ENCODE measurements around the gene MRPS26.
"Not testable (repeated sequence)": the region's sequence is repeated elsewhere in the genome, so short reads cannot be mapped to it uniquely, and the experiment has no call there.

Gene MRPS26

DNA sequence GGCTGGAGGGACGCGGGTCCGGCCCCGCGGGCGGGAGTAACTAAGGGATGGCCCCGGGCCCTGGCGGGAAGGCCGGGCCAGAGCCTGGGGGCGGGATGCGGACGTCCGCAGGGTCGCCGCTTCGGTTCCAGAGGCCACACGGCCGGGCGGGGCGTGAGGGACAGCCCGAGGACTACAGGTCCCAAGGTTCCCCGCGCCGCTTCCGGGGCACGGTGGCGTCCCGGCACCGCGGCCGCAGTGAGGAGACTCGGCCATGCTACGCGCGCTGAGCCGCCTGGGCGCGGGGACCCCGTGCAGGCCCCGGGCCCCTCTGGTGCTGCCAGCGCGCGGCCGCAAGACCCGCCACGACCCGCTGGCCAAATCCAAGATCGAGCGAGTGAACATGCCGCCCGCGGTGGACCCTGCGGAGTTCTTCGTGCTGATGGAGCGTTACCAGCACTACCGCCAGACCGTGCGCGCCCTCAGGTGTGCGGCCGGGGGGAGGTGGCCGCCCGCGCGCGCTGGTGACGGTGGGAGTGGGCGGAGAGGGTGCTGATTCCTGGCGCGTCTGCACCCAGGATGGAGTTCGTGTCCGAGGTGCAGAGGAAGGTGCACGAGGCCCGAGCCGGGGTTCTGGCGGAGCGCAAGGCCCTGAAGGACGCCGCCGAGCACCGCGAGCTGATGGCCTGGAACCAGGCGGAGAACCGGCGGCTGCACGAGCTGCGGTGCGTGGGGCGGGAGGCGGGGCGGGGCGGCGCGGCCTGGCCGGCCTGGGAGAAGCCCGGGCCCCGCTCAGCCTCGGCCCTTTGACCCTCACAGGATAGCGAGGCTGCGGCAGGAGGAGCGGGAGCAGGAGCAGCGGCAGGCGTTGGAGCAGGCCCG lies at the start of gene MRPS26:
Gene MRPS26 (plus strand): TSS at position 237 of the 861 bp plus-strand sequence. CDS start 17 bp downstream, at position 254.
- DNase-seq: peak; percentile 81

DNA sequence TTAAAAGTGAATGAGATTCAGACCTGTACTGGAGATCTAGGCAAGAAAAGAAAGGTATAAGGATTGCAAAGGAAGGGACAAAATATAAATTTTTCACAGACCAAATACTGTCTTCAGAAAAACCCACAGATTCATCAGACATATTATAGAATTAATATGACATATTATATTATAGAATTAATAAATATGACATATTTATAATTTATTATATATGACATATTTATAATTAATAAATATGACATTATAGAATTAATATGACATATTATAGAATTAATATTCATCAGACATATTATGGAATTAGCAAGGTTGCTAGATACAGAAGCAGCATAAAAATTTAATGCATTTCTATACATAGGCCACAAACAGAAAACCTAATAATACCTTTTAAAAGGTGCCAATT lies 47.1 kb upstream of the MRPS26 start:
- no peak for DNase-seq

DNA sequence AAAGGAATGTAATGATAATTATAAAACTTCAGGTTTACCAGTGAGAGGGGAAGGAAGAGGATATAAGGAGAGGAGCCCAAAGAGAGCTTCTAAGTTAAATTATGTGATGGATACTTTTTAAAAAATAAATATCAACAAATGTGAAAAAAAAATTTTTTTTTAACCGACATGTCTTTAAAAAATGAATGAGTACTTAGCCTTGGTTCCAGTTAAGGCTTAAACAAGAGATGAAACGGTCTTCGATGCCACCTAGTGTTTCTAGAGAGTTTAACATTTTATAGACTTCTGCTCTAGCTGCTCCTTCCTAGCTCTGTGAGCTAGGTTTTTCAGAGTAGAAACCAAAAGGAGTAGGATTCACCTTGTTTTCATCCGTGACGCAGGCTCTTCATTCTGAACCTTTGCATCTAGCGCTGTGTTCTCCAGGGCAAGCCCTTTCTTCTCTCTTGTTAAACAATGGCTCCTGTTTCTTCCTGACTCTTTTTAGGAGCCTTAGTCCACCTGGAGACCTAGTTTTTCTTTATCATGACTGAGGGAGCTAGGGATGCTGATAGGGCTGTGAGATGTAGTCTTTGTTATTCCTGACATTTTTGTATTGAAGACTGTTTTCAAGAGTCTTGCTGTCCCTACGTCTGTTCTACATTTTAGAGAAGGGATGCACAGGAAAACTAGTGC lies 44.9 kb upstream of the MRPS26 start:
- no peak for DNase-seq

DNA sequence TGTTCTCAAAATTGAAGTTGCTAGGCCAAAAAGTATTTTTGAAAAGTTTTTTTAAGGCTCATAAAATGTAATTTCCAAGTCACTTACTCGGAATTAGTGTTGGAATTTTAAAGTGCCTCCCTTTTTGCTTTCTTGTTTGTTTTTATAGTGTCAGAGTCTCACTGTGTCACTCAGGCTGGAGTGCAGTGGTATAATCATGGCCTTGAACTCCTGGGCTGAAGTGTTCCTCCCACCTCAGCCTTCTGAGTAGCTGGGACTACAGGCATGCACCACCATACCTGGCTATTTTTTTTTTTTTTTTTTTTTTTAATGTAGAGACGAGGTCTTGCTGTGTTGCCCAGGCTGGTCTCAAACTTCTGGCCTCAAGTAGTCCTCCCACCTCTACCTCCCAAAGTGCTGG lies 42.4 kb upstream of the MRPS26 start:
- DNase-seq: no peak

DNA sequence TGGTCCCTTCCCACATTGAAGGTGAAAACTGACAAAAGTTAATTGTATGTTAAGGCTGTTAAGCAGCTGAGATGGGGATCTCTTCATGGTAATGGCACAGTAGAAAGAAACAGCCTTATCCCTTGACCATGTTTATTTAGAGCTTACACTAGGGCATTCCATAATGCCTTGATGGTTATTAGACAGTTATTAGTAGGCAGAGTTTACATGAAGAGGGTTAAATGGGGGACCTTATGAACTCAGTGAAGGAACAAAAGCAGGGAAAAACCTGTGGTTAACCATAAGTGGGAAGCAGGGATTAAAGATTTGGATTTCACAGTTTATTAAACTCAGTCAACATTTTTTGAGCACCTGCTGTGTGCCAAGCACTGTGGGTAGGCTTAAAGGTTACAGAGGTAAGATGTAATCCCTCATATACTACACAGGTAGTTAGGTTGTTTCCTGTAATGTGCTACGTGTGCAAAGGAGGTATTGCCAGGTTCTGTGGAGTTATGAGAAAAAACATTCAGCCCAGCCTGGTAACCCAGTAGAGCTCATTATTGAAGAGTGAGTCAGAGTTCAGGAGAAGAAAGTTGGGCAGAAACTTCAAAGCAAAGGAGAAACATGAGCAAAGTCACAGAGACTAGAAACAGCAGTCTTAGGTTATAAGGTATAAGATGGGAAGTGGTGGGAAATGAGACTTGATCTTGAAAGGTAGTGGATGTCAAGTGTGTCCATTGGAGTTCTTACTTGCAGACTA lies 34.7 kb upstream of the MRPS26 start:
- DNase-seq: no peak

DNA sequence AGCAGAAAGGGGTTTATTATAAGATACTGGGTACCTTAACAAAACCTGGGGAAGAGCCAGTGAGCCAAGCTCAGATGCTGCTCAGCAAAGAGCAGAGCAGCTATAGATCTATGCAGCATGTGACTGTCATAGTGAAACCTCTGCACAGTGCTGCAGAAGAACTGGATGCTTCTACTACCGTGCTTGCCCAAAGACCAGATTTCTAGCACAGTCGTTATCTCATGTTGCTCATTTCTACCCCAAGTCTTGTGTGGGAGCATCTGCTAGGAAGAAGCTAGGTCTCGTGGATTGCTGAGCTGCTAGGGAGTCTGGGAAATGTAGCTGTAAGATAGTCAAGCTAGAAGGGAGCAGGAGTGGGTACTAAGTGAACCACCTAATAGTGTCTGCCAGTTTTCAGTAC lies 34.1 kb upstream of the MRPS26 start:
- no peak for DNase-seq

DNA sequence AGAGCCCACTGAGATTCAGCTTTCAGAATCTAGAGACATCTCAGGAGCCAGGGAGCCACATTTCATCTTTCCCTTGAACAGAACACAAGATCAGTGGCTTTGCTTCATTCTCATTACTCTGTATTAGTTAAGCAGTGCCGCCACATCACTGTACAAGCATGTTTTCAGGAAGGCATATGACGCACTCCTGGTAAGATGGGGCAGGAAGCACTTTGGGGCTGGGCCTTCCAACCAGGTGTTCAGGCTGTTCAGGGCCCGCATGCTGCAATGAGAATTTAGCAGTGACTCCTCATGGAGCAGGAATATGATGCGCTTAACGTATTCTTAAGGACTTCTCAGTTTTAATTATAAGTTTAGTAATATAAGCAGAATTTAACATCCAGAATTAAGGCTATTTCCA lies 32.1 kb upstream of the MRPS26 start:
- no peak for DNase-seq

DNA sequence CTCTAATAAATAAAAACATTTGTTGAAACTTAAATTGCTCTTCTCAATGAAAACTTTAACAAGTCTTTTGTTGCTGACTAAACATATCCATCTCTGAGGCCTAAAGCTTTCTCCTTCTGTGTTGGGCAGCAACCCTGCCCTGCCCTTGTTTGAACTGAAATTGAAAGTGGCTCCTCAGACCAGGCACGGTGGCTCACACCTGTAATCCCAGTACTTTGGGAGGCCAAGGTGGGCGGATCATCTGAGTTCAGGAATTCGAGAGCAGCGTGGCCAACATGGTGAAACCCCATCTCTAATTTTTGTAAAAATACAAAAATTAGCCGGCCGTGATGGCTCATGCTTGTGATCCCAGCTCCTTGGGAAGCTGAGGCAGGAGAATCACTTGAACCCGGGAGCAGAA lies 31.7 kb upstream of the MRPS26 start:
- no peak for DNase-seq

DNA sequence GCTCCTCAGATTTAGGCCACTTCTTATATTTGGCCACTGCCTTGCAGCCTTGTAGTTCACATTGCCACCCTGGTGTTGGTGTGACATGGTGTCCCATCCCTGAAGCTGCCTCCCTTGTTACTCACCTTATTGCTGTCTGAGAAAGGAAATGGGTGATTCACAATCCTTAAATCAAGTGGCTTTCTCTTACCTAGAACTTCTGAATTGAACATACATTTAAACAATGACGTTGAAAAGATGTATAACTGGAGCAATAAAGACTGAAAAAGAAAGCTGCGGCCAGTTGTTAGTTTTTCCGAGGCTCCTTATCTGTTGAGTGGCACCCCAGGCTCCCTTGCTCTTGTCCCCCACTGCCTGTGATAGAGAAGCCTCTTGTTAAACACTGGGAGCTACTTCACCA lies 31.2 kb upstream of the MRPS26 start:
- no peak for DNase-seq

DNA sequence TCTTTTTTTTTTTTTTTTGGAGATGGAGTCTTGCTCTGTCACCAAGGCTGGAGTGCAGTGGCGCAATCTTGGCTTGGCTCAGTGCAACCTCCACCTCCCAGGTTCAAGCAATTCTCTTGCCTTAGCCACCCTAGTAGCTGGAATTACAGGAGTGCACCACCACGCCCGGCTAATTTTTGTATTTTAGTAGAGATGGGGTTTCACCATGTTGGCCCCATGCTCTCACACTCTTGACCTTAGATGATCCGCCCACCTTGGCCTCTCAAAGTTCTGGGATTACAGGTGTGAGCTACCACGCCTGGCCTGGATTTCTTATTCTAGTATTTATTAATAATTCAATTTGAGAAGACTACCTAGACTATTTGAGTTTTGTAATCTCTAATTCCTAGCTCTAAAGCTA lies 30.6 kb upstream of the MRPS26 start:
- not testable (repeated sequence) for DNase-seq

DNA sequence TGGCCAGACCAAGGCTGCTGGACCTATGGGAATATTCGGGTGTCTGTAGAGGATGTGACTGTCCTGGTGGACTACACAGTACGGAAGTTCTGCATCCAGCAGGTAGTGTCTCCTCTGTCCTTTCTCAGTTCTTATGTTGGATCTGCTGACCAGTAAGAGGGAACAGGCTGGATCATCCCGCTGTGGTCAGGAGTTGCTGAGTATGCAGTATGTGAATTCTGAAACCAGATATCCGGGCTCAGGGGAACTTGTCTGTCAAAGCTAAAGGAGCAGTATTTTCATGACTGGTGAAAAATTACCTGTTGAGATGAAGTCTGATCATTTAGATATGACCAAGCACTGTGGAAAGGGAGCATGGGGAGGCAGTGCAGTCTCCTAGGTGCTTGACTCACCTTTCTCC lies 24.5 kb upstream of the MRPS26 start:
- no peak for DNase-seq

DNA sequence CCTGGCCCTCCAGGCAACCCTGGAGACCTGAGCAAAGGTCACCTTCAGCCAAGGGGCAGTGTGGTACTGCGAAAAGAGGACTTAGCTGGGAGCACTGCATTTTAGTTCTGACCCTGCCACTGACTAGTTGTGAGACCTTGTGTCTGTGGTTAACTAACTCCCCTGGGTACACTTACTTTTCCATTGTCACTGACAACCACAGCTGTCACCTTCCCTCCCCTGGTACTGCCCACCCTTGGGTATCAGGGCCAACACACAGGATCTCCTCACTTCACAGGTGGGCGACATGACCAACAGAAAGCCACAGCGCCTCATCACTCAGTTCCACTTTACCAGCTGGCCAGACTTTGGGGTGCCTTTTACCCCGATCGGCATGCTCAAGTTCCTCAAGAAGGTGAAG lies 24.1 kb upstream of the MRPS26 start:
- no peak for DNase-seq

DNA sequence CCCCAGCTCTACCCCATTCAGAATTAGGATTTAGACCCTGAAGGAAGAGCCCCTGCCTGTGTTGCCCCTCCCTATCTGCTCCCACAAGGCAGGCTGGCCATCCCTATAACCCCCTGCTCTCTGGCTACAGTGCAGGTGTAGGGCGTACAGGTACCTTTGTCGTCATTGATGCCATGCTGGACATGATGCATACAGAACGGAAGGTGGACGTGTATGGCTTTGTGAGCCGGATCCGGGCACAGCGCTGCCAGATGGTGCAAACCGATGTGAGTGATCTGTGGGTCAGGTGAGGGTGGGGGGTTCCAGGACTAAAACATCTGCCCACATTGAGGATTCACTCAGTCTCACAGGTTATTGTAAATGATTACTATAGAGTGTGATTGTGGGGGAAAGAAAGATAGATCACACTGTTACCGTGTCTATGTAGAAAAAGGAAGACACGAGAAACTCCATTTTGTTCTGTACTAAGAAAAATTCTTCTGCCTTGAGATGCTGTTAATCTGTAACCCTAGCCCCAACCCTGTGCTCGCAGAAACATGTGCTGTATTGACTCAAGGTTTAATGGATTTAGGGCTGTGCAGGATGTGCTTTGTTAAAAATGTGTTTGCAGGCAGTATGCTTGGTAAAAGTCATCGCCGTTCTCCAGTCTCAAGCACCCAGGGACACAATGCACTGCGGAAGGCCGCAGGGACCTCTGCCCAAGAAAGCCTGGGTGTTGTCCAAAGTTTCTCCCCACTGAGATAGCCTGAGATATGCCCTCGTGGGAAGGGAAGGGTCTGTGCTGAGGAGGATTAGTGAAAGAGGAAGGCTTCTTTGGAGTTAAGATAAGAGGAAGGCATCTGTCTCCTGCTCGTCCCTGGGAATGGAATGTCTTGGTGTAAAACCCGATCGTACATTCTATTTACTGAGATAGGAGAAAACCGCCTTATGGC lies 23.0 kb upstream of the MRPS26 start:
- not testable (repeated sequence) for DNase-seq

DNA sequence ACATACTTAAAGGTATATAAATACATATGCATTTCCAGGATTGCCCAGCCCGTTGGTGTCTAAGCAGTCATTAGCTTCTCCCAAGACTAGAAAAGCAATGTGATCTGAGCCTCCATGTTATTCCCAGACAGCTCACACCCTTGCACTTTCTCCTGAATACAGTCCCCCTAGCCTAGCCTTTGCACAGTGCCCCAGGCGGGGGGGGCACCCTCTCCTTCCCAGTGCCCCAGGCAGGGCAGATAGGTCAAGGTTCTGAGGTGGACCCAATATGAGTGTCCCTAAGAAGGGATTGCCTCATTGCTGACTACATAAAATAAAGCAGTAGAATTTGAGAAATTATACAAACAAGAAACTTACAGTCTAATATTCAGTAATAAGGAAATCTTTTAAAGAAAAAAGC lies 17.9 kb upstream of the MRPS26 start:
- DNase-seq: no peak

DNA sequence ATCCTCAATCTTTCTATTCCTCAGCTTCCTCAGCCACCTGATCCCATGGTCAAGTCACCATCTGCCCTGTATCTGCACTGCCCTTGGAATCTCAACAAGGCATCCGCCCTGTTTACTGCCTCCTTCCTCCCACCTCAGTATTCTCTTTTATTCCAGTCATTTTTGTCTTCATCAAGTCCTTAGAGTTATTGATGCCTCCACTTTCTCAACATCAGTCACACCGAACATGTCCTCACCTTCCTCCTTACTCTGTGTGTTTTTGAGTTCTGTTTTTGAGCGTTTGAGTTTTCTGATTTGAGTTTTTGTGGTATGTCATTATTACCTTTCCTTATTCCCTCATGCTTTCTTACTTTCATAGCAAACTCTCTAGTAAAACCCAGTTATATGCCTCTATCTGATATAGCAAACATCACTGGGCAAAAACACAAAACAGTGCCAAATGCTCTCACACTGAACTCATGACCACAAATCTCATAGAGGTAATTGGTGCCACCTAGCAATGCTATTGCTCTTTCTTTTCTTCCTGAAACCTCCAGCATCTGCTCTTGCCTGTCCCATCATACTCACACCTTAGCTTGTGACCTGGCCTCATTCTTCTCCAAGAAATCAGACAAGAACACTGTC lies 14.2 kb upstream of the MRPS26 start:
- DNase-seq: no peak

DNA sequence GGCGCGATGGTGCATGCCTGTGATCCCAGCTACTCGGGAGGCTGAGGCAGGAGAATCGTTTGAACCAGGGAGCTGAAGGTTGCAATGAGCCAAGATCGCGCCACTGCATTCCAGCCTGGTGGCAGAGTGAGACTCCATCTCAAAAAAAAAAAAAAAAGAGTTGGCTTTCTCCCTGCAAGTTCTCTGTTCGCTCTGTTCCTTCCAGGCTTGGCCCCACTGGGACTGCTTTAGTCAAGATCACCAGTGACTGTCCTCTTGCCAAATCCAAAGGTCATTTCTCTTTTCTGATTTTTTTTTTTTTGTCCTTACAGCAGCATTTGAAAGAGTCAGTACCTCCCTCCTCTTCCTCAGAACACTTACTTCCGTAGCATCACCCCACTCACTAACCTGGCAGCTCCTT lies 13.2 kb upstream of the MRPS26 start:
- no peak for DNase-seq

DNA sequence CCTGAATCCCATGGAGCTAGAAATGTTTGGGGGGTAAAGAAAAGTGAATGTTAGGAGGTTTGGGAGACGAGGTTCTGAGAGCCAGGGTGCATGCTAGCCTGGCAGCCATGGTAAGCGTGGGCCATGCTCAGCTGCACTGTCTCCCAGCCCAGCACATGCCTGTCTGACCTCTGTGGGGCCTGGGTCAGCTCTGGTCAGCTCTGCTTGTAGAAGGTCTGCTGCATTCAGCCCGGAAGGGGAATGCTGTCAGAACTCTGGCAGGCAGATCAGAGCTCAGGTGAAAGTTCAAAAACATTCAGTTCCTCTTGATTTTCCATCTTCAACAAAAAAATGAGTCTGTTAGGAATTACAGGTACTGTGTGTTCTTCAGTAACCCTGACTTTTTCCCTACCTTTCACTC lies 8.2 kb upstream of the MRPS26 start:
- no peak for DNase-seq

DNA sequence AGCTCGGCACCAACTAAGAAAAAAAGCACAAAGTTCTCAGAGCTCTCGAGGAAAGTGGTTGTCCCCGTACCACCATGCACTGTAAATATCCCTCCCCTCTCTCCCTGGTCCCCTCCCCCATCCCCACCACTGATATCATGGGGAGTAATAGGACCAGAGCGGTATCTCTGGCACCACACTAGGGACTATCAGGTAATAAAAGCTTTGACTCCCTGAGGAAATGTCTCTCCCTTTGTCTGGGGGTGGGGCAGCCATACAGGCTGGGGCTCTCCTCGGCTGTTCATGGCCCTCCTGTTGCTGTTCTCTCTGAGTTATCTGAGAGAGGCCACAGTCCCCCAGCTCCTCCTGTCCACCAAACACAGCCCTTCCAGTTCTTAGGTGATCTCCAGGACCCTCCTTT lies 7.4 kb upstream of the MRPS26 start:
- no peak for DNase-seq

DNA sequence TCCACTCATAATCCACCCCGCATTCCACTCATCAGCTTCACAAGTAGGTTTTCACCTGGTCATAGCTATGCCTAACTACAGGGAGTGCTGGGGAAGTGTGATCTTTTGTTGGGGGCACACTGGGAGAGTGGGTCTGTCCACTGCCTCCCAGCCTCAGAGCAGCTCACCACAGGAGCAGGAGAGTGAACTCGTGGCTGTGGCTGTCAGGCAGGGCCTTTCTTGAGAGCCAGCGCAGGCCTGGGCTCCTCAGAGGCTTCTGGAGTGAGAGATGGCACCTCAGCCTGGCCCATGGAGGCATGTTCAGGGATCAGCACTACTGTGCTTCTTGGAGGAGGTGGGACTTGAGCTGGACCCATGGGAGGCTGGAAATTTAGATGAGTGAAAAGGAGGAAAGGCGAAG lies 6.4 kb upstream of the MRPS26 start:
- DNase-seq: no peak

DNA sequence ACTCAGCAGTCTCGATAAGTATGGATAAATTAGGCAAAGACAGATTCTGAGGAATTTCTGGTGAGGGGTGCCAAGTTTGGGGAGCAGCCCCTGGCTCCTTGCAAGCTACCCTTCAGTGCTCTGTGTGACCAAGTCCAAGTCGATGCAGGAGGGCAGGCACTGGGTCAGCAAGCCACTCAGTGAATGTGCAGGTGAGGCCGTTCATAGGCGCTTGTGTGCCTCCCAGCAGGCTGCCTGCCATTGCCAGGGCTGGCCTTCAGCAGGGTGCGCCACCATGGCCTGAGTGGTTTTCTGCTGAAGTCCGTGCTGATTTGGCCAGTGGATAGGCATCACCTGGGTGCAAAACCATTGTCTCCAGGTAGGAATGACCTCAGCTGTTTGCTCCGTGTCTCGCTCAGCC lies 5.8 kb upstream of the MRPS26 start:
- no peak for DNase-seq

DNA sequence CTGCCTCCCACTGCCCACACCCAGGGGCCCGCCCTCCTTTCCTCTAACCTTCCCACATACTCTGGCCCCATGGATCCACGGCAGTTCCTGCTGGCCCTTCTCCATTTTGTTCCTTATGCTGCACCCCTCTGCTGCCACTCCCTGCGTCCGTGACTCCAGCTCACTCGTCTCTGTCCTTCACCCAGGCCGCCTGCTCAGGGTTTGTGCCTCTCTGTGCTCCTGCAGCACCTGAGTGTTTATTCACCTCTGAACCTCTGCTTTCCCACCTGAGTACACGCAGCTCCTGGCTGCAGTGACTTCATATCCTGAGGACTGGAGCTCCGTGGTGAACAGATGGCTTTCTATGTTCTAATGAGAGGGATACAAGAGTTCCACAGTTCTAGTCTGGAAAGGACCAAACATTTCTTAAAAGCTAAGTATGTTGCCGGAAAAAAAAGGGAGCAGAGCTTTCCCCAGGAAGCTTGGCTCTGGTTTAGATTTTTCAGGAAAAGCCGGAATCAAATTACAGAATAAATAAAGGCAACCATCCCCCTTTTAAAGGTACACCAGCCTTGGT lies 3.9 kb upstream of the MRPS26 start:
- DNase-seq: no peak

DNA sequence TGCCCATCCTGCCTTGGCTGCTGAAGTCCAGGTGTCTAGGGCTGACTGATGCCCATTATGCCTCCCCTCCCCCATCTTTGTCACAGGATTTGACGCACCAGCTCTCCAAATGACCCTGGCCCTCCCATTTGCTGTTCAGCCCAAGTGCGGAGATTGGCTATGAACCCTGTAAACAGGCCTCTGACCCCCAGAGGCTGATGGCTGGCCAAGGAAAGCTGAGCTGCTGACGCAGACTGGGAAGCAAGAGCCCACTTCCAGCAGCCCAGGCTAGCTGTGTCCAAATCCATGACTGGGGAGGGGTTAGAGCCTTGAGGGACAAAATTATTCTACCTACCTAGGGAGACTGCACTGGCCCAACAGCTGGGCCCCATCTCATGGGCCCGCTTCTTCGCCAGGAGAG lies 3.2 kb upstream of the MRPS26 start:
- no peak for DNase-seq

Data from stimulated activated CD4-positive, alpha-beta T cell treated with anti-CD3 and anti-CD28 coated beads, Interleukin-12 subunit alpha, Interleukin-12 subunit beta, amount 100 ng/mL, for 4 hours (primary cell).